K562 (cell line): ENCODE measurements around the gene NET1. TPM values are rescaled to one million over a fixed set of nuclear protein-coding genes. Genes with fewer than 3 reads are reported as not detected.
A peak's percentile ranks its signal among the peaks of the same experiment; 100 is the strongest.

ENCODE experiments used
- ATAC-seq: fragments of 200-7000 bp; cut with Tn5 transposase; 3 replicates; pipeline ENCODE4 v1.9.1; 2020; ENCODE audit warnings: moderate library complexity
- BruUV-seq: library from RNA; stranded (reverse); fragments of 400-500 nt; replicated peaks from 2 replicates; lab custom pipeline; 2021; lab: Mats Ljungman, UMichigan
- CTCF ChIA-PET: fragments of 300-600 bp; formaldehyde crosslinking; extraction: SDS; loops from one replicate; lab custom pipeline; 2021; ENCODE audit warnings: low intra/inter-chr PET ratio; lab: Yijun Ruan, JAX
- POLR2A ChIA-PET: fragments of 300-600, 350-650 bp; sonication (Branson Sonifier 250); formaldehyde crosslinking; extraction: SDS; loops from one replicate; lab custom pipeline; 2021; ENCODE audit warnings: antibody characterized with exemption, inconsistent platforms; lab: Yijun Ruan, JAX
- DNase-seq, 4 experiments: peaks; one replicate each; pipeline versions ENCODE4 v3.0.0 to v3.0.0-alpha.2; 2011 to 2018; ENCODE audit warnings: low spot score in 3 of 4, mixed read lengths in 3 of 4; ENCODE audit errors: extremely low read depth in 1 of 4
- FAIRE-seq: peaks from 2 replicates; lab custom pipeline; 2011; peaks lifted over from hg19 to GRCh38; lab: Jason Lieb, UNC
- H2AFZ ChIP-seq: 2 replicates; pipeline ENCODE4 v1.6.0; 2011; ENCODE audit warnings: low read depth, low read length, control low read depth, inconsistent platforms
- H3K27ac ChIP-seq: fragments of 200-600 bp; 3 replicates; pipeline ENCODE4 v1.8.0; 2011; ENCODE audit warnings: low read depth, mild to moderate bottlenecking, control low read depth, inconsistent platforms, low read length, moderate library complexity, mixed read lengths; ENCODE audit errors: extremely low read depth
- H3K27me3 ChIP-seq, 2 experiments: fragments of 300-600 bp in 1 of 2; 2 replicates in 1 of 2; 3 replicates in 1 of 2; pipeline versions ENCODE4 v1.6.0 to v1.8.0; 2011; ENCODE audit warnings: inconsistent platforms in 2 of 2, low read length in 2 of 2, mild to moderate bottlenecking in 1 of 2, mixed read lengths in 1 of 2, moderate library complexity in 1 of 2; ENCODE audit not compliant: control insufficient read depth in 2 of 2, insufficient read depth in 2 of 2
- H3K36me3 ChIP-seq: fragments of 300-600 bp; 3 replicates; pipeline ENCODE4 v1.8.0; 2011; ENCODE audit warnings: mild to moderate bottlenecking, low read length, inconsistent platforms; ENCODE audit not compliant: control insufficient read depth, insufficient read depth
- H3K4me1 ChIP-seq, 2 experiments: fragments of 200-600 bp in 1 of 2; replicated peaks in 1 of 2; 2 replicates in 1 of 2; 3 replicates in 1 of 2; pipeline versions ENCODE4 v1.5.1 to v1.8.0; 2011; ENCODE audit warnings: inconsistent platforms in 2 of 2, low read length in 2 of 2, mild to moderate bottlenecking in 1 of 2, mixed read lengths in 1 of 2, moderate library complexity in 1 of 2; ENCODE audit not compliant: control insufficient read depth in 2 of 2, insufficient read depth in 2 of 2
- H3K4me2 ChIP-seq: 2 replicates; pipeline ENCODE4 v1.6.1; 2011; ENCODE audit warnings: low read length, control low read depth, inconsistent platforms, mixed read lengths; ENCODE audit not compliant: insufficient read depth
- H3K4me3 ChIP-seq: fragments of 200-600 bp; sonication (generic), shearing (Covaris generic); 2 replicates; pipeline ENCODE4 v1.5.1; 2016; ENCODE audit warnings: control low read depth, inconsistent platforms
- H3K79me2 ChIP-seq: fragments of 200-600 bp; 3 replicates; pipeline ENCODE4 v1.8.0; 2011; ENCODE audit warnings: low read length, inconsistent platforms; ENCODE audit not compliant: control insufficient read depth, insufficient read depth
- H3K9ac ChIP-seq, 2 experiments: 2 replicates each; pipeline versions ENCODE4 v1.6.0 to v1.6.1; 2011; ENCODE audit warnings: low read depth in 2 of 2, low read length in 2 of 2, control low read depth in 1 of 2, inconsistent platforms in 1 of 2, mild to moderate bottlenecking in 1 of 2, mixed read lengths in 1 of 2; ENCODE audit not compliant: insufficient read depth in 1 of 2
- H3K9me1 ChIP-seq: one replicate; pipeline ENCODE4 v1.6.0; 2011; ENCODE audit warnings: inconsistent platforms, mild to moderate bottlenecking, low read length, moderate library complexity; ENCODE audit not compliant: control insufficient read depth, insufficient read depth
- H3K9me3 ChIP-seq: replicated peaks from 2 replicates; pipeline ENCODE4 v1.5.1; 2011; ENCODE audit warnings: low read depth, low read length, inconsistent platforms; ENCODE audit not compliant: control insufficient read depth, insufficient read depth
- H4K20me1 ChIP-seq: replicated peaks from 2 replicates; pipeline ENCODE4 v1.6.1; 2011; ENCODE audit warnings: low read length, inconsistent platforms, mixed read lengths; ENCODE audit not compliant: control insufficient read depth, insufficient read depth
- FOXA3 ChIP-seq, 2 experiments: fragments of 450-650 bp in 1 of 2; sonication (generic) in 1 of 2; formaldehyde crosslinking; IDR thresholded peaks in 1 of 2; conservative IDR thresholded peaks in 1 of 2; 2 replicates each; pipeline versions ENCODE4 v1.4.0 to v1.8.0; 2020 to 2022; ENCODE audit warnings: mild to moderate bottlenecking in 2 of 2, missing genetic modification reagents in 1 of 2
- FOXJ2 ChIP-seq: fragments of 200-800 bp; sonication (Bioruptor generic); IDR thresholded peaks from 2 replicates; pipeline ENCODE4 v1.6.1; 2016; ENCODE audit warnings: missing genetic modification characterization, missing compliant biosample characterization
- HDAC6 ChIP-seq: IDR thresholded peaks from 2 replicates; pipeline ENCODE4 v1.6.1; 2012; ENCODE audit warnings: low read depth, mild to moderate bottlenecking, control low read depth, inconsistent platforms, low read length, moderate library complexity
- JUN ChIP-seq, 2 experiments: sonication (generic) in 1 of 2; formaldehyde crosslinking in 1 of 2; IDR thresholded peaks; 2 replicates each; pipeline versions ENCODE4 v1.6.1 to v1.8.0; 2012 to 2022; ENCODE audit warnings: borderline replicate concordance in 2 of 2, mild to moderate bottlenecking in 2 of 2, improper control_type of control experiment in 1 of 2, low read depth in 1 of 2, low read length in 1 of 2, missing genetic modification reagents in 1 of 2
- RBM34 ChIP-seq: fragments of 200-400 bp; formaldehyde crosslinking; IDR thresholded peaks from 2 replicates; pipeline ENCODE4 v1.6.1; 2018; ENCODE audit warnings: low read length, borderline replicate concordance; ENCODE audit not compliant: insufficient read depth
- SUPT5H ChIP-seq: fragments of 450-650 bp; IDR thresholded peaks from 2 replicates; pipeline ENCODE4 v1.6.1; 2016
- ZNF695 ChIP-seq: fragments of 450-650 bp; formaldehyde crosslinking; IDR thresholded peaks from 2 replicates; pipeline ENCODE4 v1.4.0; 2020; ENCODE audit warnings: mild to moderate bottlenecking, moderate library complexity
- WGBS: fragments of 100-300 bp; shearing (Covaris generic); methylation state at CpG from one replicate; pipeline ENCODE4 v1.1.6; 2016; ENCODE audit warnings: low coverage, mixed read lengths; ENCODE audit not compliant: insufficient coverage; ENCODE audit errors: missing lambda C conversion rate; 5-methylcytosine and 5-hydroxymethylcytosine counted together
- in situ Hi-C: fragments of 300-500 bp; cut with MboI; formaldehyde crosslinking; loops from 4 replicates; pipeline ENCODE4 v1.15.0; 2018; ENCODE audit warnings: inconsistent platforms, mixed read lengths
- intact Hi-C: fragments of 100-400 bp; cut with micrococcal nuclease; formaldehyde crosslinking; loops from 2 replicates; pipeline ENCODE4 v1.14.2; 2022
- polyA plus RNA-seq, 8 experiments: library from polyadenylated mRNA; depleted of rRNA in 4 of 8; stranded (reverse) in 5 of 8; unstranded in 3 of 8; fragments of >200 nt; fragmentation: Nextera tagmentation in 2 of 8; fragmentation: Illumina TruSeq in 1 of 8; extraction: Ambion mirVana in 2 of 8; extraction: Trizol in 1 of 8; gene quantifications; 2 replicates each; pipeline versions ENCODE4 v1.2.1 to v1.2.3, GENCODE V29; 2011 to 2014; ENCODE audit warnings: inconsistent platforms in 1 of 8, missing spikeins in 1 of 8
- total RNA-seq, 7 experiments: library from RNA; depleted of rRNA in 6 of 7; stranded (reverse); fragments of >200 nt in 6 of 7; fragmentation: Illumina TruSeq in 2 of 7; extraction: Trizol in 2 of 7; gene quantifications; 2 replicates each; pipeline versions ENCODE4 v1.2.1 to v1.2.3, GENCODE V29; 2011 to 2021; ENCODE audit warnings: low replicate concordance in 1 of 7
- TF ChIP-seq, protein P1 (sequence below): fragments of 250-450 bp; sonication (Bioruptor Pico); IDR thresholded peaks from 2 replicates; pipeline ENCODE4 v1.8.0; 2021; ENCODE audit warnings: borderline replicate concordance, mild to moderate bottlenecking, moderate library complexity; ENCODE audit not compliant: poor library complexity, severe bottlenecking
- TF ChIP-seq, protein P2 (sequence below): IDR thresholded peaks from 2 replicates; pipeline ENCODE4 v1.6.1; 2014; ENCODE audit warnings: antibody characterized with exemption

The NET1 gene
- total and polyA plus RNA-seq, 9 of the 15 experiments (the other 6 are each of a cell fraction or from before 2014, with no cell fraction given): 47.4 to 258 (median 106) TPM

DNA sequence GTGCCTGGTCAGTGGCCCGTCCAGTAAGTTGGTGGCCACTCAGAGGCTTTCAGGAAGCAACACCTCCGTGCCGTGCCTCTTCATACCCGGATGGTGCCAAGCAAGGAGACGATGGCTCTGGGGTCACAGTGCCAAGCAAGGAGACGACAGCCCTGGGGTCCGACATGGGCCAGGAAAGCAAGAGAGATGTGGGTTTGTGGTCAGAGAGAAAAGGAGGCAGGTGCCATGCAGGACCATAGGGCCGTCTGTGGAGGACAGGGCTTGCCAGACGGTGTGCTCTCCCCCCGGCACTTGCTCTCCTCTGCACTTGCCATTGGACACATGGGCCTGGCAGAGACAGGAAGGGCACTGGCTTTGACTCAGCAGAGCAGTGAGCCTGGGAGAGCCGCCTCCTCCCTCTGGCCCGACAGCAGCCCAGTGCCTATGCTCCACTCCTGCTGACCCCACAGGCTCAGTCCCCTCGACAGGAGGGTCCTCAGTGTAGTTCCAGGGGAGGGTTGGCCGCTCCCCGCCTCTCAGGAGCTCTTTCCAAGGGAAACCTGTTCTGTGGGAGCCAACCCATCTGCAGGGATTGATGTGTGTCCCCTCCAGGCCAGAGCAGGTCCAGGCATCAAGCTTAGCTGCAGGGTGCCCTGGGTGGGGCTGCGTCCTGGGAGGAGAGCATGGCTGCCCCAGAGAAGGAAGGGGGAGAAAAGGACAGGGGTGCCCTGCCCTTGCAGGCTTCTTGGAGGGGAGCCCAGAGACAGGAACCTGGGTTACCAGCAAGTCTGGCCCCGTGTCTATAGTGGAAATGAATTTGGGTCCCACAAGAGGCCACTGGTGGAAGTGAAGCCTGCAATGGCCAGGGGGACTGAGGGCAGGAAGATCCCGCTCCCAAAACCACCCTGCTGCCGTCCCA is 94.6 kb downstream of the NET1 start:
- H3K9me1 ChIP-seq: no peaks in the 10 kb centered on the region
- CTCF ChIA-PET: no interaction called here
- H3K27ac ChIP-seq: no peak overlapping the region
- no peaks in the 10 kb centered on the region for H3K79me2 ChIP-seq
- H3K4me3 ChIP-seq: no peak overlapping the region
- no peaks in the 10 kb centered on the region; the same call in 1 of the 2 replicates for H4K20me1 ChIP-seq
- FAIRE-seq: no peak
- peaks cover 15 to 42% of the 10 kb centered on the region in 2 experiments for H3K4me1 ChIP-seq
- TF ChIP-seq, protein P1, sequence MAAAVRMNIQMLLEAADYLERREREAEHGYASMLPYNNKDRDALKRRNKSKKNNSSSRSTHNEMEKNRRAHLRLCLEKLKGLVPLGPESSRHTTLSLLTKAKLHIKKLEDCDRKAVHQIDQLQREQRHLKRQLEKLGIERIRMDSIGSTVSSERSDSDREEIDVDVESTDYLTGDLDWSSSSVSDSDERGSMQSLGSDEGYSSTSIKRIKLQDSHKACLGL (CRISPR knock-in tag): no peak
- no peak for TF ChIP-seq FOXJ2
- TF ChIP-seq, protein P2, sequence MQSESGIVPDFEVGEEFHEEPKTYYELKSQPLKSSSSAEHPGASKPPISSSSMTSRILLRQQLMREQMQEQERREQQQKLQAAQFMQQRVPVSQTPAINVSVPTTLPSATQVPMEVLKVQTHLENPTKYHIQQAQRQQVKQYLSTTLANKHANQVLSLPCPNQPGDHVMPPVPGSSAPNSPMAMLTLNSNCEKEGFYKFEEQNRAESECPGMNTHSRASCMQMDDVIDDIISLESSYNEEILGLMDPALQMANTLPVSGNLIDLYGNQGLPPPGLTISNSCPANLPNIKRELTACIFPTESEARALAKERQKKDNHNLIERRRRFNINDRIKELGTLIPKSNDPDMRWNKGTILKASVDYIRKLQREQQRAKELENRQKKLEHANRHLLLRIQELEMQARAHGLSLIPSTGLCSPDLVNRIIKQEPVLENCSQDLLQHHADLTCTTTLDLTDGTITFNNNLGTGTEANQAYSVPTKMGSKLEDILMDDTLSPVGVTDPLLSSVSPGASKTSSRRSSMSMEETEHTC: no peak
- TF ChIP-seq FOXA3 (CRISPR knock-in tag; conservative IDR thresholded peaks at IDR 0.05 in 1 of 2, IDR thresholded peaks at IDR 0.05 in 1 of 2): no peak
- TF ChIP-seq ZNF695 (CRISPR knock-in tag): no peak
- no peak for TF ChIP-seq HDAC6
- TF ChIP-seq SUPT5H: no peak
- TF ChIP-seq JUN (IDR thresholded peaks at IDR 0.05; ENCODE audit: borderline replicate concordance, low read depth, low read length): no peak
- no peak for TF ChIP-seq JUN (CRISPR knock-in tag; IDR thresholded peaks at IDR 0.05; ENCODE audit: borderline replicate concordance)
- no peak for TF ChIP-seq RBM34
- in situ Hi-C loops (no loop called here), intact Hi-C loops (no loop called here)
- H2AFZ ChIP-seq: no peak overlapping the region
- no peak; the same call in 1 of the 3 replicates for ATAC-seq
- no peak overlapping the region for H3K4me2 ChIP-seq
- DNase-seq: no peak
- H3K9ac ChIP-seq: peak overlapping the region in 1 of 2 experiments; percentile 62; a peak in 2 of 4 replicates
- WGBS: 64% methylated on average over 12 of the region's 19 CpGs
- H3K27me3 ChIP-seq: peaks cover 0 to 14% of the 10 kb centered on the region in 2 experiments; a peak in 3 of 5 replicates
- POLR2A ChIA-PET: interaction anchor here (1.0 kb wide), 1 partner anchor 15 kb away, joined by 3 read pairs; no protein-coding TSS in a partner anchor
- H3K9me3 ChIP-seq: no peaks in the 10 kb centered on the region
- BruUV-seq: no TSS peak
- no peaks in the 10 kb centered on the region for H3K36me3 ChIP-seq
